Stomach (tissue), 4 donors: ENCODE results near the gene BBC3.

Source experiments
- CTCF ChIP-seq, 7 experiments: fragments of 450-650 bp in 4 of 7; fragments of 200-600 bp in 3 of 7; sonication (generic) in 3 of 7; IDR thresholded peaks; one replicate each; pipeline ENCODE4 v1.5.1; 2016 to 2019; ENCODE audit warnings: antibody characterized with exemption in 7 of 7, control low read depth in 2 of 7, mild to moderate bottlenecking in 1 of 7
- EP300 ChIP-seq: sonication (generic); formaldehyde crosslinking; IDR thresholded peaks from one replicate; pipeline ENCODE4 v1.6.1; 2017; ENCODE audit warnings: antibody characterized with exemption
- POLR2A ChIP-seq, 4 donors: fragments of 450-650 bp; IDR thresholded peaks; one replicate each; pipeline ENCODE4 v1.6.1; 2016; ENCODE audit warnings: antibody characterized with exemption in 4 of 4, control low read depth in 2 of 4, mild to moderate bottlenecking in 1 of 4, moderate library complexity in 1 of 4

- TF ChIP-seq CTCF (IDR thresholded peaks at IDR 0.05) (peak in 5 of 7 experiments; percentile 26 to 98 (median 78)), EP300 (no peak), POLR2A (IDR thresholded peaks at IDR 0.05) (no peak)
Measured at GRCh38 chr19:47230054-47230920, 712 bp downstream of the BBC3 start.
